Right lung (tissue), 5 donors: ENCODE results near the gene SZT2. TPM values are rescaled to one million over a fixed set of nuclear protein-coding genes. Genes with fewer than 3 reads are reported as not detected.

ENCODE experiments used
- DNase-seq, 2 donors: peaks; one replicate each; pipeline ENCODE4 v3.0.0-alpha.2; 2013
- polyA plus RNA-seq, 5 donors: library from polyadenylated mRNA; unstranded; fragments of 120-200 nt; gene quantifications; one replicate each; pipeline versions ENCODE4 v1.2.1 to v1.2.3, GENCODE V29; 2013; ENCODE audit warnings: inconsistent platforms in 1 of 5, low replicate concordance in 1 of 5; ENCODE audit not compliant: insufficient read length in 5 of 5, insufficient read depth in 1 of 5

Gene SZT2
- polyA plus RNA-seq, 5 donors: 22.5 to 31.0 (median 26.4) TPM

DNA sequence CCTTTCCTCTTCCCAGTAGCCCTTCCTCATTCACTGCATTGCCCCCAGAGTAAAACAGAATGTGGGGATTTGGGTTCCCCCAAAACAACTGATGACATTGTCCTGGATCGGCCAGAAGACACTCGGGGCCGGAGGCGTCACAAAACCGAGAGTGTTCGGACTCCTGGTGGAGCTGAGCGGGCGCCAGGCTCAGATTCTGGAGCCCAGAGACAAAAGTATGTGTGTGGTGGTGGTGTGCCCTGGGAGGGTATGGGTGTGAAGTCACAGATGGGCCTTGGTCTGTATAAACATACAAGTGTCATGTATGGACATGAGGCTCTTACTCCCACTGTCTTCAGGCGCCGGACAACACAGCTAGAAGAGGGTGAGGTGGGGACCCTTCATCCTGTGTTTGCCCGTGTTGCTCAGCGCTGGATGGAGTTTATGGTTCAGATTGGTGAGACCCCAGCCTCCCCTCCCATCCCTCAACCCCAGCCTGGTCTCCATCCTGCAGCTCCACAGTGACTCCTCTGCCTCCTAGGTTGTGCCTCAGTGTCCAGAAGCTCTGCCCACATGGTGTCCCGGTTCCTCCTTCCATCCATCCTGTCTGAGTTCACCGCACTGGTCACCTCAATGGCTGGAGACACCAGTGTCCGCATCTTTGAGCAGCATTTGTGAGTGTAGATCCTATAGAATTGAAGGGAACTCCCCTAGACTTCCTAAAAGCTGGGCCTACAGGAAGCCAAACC lies 51.6 kb downstream of the SZT2 start:
- DNase-seq: no peak

DNA sequence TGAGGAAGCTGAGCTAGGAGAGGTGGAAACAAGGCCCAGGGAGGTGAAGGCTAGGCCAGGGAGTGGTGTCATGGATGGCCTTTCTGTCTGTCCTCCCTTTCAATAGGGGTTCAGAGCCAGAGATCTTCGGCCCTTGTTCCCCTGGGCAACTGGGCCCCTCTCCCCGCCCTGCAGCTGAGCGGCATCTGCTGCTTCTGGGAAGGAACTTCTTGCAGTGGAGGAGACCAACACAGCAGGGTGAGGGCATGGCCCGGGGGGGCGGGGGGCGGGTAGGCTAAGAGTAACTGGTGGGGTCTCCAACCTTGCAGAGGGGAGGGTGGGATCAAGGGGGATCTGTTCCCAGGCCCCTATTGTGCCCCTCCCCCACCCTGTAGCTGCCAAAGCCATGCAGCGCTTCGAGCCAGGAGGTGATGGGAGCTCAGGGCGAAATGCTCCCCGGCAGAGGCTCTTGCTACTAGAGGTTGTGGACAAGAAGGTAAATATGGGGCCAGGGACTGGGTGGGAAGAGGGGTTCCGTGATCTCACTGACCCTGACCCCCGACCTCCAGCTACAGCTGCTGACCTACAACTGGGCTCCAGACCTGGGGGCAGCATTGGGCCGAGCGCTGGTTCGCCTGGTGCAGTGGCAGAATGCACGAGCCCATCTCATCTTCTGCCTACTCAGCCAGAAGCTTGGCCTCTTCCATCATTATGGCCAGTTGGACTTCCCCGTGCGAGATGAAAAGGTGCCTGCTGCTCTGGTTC lies 52.4 kb downstream of the SZT2 start:
- no peak for DNase-seq

DNA sequence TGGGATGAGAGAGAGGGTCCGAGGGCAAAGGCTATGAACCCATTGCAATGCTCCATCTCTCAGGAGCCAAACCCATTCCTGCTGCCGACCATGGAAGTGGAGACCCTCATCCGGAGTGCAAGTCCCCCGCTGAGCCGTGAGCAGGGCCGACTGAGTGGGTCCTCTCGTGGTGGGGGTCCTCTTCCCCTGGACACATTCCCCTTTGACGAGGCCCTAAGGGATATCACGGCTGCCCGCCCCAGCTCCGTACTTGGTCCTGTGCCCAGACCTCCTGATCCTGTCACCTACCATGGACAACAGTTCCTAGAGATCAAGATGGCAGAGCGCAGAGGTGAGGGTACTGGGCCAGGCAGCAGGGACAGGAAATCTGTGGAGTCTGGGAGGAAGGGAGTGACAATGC lies 53.1 kb downstream of the SZT2 start:
- DNase-seq: no peak

DNA sequence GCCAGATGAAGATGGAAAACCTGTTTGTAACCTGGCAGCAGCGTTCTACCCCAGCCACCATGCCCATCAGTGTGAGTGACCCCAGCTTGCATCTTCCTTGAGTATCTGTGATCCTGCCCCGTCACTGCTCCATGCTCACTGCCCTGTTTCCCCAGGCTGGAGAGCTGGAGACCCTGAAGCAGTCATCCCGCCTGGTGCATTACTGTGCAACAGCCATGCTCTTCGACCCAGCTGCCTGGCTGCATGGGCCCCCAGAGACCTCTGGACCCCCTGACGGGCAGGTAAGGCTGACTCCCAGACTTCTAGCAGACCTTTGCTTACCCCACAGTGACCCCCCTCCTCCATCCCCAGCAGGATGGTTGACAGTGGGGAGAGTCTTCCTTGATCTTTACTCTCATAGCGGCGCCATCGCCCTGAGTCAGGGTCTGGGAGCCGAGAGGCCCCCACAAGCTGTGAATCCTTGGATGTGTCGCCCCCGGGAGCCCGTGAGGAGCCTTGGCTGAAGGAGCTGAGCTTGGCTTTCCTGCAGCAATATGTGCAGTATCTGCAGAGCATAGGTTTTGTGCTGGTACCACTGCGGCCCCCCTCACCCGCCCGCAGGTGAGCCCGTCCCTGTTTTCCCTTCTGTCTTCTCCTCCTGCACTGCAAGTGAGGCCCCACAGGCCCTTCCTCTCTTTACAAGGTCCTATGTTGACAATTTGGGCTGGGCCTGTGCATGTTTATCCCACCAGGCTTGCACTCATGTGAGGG lies 53.7 kb downstream of the SZT2 start:
- DNase-seq: no peak

DNA sequence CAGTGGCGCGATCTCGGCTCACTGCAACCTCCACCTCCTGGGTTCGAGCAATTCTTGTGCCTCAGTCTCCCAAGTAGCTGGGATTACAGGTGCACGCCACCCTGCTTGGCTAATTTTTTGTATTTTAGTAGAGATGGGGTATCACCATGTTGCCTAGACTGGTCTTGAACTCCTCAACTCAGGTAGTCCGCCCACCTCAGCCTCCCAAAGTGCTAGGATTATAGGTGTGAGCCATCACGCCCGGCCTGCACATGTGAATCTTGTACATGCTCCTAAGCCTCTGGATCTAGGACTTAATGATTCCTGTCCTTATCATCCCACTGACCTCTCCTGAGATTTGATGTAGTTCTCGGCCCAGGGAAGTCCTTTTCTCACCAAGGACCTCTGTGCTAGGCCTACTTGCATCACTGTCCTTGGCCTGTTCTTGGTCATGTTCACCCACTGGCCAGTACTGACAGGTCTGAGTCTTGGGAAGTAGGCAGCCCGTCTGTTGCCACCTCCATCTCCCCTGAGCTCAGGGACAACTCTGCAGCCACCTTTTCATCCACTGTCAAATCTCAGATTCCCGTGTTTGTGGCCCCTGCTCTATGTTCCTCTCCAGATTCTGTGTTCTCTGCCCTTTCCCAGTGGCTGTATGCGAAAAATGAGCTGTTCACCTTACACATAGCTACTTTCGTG lies 54.6 kb downstream of the SZT2 start:
- no peak for DNase-seq

DNA sequence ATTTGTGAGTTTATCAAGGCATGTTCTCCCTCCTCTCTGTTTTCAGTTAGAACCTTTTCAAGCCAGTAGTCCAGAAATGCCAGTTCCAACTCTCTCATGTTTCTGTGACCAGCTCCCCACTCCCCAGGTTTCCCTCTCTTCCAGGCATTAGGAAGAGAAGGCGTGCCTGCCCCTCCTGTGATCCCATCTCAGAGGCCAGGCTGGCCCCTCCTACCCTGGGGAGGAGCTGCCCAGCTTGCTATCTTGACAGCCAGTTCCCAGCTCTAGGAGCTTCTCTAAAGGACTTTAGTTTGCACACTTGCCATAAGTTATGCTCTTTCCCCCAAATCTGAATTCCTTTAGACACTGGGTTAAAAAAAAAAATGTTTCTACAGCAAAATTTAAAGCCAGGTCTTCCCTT lies 55.1 kb downstream of the SZT2 start:
- DNase-seq: no peak

DNA sequence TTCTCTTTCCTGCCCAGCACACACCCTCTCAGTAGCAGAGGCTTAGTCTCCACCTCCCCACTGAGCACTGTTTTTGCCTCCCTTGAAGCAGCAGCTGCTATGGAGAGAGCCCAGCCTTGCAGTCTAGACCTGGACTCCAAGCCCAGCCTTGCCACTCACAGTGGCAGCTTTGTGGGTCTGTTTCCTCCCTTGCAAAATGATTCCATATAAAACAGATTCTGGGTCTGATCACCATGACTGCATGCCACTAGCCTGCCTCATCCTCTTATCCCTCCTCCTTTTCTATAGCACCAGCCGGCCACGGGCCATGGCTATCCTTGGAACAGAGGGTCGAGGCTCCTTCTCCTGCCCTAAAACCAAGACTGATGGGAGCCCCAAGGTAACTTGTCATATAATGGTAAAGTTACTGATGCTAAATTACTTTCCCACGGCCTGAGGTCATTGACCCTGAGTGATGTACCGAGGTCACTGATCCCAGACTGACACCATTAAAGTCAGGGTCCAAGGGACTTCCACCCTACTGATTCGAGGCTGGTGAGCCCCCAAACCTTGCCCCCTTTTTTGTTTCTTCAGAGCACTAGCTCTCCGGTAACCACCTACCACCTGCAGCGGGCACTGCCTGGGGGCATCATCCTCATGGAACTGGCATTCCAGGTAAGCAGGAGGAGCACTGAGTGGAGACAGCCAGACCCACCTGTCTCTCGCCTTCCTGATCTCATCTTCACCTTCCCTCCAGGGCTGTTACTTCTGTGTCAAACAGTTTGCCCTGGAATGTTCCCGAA lies 56.1 kb downstream of the SZT2 start:
- no peak for DNase-seq

DNA sequence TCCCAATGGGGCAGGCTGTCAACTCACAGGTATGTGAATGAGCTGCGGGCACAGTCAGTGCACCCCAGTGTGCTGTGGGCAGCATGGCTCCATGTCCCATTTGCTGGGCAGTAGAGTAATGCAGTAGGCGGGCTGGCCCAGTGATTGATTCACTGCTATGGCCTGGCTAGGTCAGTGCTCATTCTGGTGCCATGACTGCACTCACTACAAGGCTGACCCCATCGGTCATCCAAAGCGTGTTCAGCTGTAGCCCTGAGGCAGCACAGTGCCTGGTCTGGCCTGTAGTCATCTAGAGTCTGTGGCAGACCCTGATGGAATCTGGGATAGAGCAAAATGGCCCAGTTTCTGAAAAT lies 56.7 kb downstream of the SZT2 start:
- no peak for DNase-seq

DNA sequence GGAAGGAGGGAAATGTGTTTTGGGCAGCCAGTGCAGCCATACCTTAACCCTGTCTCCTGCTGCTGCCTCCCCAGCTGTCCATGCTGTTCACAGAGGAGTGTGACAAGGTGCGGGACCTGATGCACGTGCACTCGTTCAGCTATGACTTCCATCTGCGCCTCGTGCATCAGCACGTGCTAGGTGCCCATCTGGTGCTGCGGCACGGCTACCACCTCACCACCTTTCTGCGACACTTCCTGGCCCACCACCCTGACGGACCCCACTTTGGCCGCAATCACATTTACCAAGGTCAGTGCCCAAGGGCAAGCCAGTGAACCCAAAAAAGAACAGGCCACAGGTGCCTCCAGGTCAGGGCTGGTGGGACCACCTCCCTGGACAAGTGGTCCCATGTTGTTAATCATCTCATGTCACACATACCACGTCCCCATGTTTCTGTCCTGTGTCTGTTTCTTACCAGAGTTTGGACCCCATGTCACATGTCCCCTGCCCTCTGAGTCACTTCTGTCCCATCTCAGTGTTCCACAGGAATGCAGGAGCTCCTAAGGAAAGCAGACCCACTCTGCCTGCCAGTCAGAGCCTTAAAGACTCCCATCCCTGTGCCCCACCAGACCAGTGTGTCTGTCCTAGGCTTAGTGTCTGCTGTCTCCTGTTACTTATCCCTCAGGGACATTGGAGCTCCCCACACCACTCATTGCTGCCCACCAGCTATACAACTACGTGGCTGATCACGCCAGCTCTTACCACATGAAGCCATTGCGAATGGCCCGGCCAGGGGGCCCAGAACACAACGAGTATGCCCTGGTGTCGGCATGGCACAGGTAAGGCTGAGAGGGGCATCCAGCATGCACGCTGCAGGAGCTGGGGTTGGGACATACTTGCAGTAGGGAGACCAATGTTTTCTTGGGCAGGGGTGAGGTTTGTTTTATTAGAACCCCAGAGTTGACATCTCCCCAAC lies 57.5 kb downstream of the SZT2 start:
- DNase-seq: no peak

DNA sequence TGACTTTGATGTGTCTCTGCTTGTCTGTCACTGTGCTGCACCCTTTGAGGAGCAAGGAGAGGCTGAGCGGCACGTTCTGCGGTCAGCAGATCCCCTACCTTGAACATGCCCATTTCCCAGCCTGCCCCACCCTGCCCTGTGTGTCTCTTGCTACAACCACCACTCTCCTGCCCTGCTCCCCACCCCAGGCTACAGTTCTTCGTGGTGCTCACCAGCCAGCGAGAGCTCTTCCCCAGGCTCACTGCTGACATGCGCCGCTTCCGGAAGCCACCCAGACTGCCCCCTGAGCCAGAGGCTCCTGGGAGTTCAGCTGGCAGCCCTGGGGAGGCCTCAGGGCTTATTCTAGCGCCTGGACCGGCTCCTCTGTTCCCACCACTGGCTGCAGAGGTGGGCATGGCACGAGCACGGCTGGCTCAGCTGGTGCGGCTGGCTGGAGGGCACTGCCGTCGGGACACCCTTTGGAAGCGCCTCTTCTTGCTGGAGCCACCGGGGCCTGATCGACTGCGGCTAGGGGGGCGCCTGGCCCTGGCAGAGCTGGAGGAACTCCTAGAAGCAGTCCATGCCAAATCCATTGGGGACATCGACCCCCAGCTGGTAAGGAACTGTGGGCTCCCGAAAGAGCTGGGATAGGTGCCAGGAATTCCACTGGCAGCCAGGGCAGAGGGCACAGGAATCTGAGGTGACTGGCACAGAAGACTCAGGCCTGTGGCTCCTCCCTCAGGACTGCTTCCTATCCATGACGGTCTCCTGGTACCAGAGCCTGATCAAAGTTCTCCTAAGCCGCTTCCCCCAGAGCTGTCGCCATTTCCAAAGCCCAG lies 58.4 kb downstream of the SZT2 start:
- no peak for DNase-seq

DNA sequence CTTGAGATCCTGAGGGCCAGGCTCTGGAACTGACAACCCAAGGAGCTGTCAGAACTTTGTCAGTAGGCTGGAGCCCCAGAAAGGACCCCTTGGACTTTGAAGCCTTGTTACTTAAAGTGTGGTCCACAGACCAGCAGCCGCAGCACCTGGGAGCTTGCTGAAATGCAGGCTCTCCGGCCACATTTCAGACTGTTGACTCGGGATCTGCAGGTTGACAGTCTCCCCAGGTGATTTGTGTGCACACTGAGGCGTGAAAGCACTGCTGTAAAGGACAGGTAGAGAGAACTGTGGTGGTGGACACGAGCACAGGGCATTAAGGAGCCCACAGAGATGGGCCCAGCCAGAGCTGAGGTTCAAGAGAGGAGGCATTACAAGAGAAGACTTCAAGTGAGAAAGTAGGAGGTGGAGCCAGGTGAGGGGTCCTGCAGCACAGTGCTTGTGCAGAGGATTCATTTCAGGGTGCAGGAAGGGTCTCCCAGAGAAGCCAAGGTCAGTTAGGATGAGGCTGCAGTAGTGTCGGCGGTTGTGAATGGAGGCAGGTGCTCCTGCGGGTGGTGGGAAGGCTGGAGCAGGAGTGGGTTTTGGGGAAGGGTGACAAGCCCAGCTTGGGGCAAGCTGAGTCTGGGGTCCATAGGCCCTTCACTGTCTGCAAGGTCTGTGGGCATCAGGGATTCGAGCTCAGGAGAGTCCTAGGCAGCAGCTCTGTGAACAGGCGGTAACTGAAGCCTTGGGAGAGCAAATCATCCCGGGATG lies 59.4 kb downstream of the SZT2 start:
- no peak for DNase-seq

DNA sequence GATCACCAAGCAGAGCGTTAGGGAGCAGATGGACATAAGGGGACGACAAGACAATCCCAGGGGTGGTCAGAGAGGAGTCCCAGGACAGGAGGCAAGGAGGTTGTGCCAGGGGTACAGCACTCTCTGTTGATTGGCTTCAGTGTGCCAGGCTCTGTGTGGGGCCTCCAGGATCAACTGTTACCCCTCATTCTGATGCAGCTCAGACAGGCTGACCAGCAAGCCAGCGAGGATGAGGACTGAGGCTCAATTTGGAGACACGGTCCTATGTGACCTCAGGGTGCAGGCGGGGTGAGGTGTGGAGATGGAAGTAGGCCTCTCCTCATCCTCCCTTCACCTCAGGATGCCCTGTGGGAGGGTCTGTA lies 60.0 kb downstream of the SZT2 start:
- no peak for DNase-seq

DNA sequence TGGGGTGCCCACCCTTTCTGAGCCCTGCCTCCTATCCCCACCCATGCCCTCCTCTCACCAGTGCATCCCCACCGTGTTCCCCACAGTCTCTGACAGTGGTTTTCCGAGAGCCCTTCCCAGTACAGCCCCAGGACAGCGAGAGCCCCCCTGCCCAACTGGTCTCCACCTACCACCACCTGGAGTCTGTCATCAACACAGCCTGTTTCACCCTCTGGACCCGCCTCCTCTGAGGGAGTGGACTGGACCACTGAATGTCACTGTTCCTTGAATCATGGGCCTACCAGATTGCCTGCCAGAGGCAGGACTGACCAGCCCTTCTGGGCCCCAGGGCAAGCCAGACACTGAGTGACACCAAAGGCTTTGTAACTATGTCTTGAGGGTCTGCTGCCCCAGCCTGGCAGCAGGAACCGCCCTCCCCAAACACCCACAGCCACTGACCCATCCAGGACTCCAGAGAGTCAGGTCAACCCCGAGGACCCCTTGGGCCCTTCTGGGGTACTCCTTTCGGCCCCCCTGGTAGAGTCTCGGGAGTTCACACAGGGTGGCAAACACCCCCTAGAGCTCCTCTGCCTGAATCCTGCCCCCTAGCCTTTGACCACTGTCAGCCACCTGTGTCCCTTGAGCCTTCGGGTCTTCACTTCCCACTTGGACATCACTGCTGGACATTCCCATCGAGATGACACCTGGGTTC lies 60.7 kb downstream of the SZT2 start:
- no peak for DNase-seq

DNA sequence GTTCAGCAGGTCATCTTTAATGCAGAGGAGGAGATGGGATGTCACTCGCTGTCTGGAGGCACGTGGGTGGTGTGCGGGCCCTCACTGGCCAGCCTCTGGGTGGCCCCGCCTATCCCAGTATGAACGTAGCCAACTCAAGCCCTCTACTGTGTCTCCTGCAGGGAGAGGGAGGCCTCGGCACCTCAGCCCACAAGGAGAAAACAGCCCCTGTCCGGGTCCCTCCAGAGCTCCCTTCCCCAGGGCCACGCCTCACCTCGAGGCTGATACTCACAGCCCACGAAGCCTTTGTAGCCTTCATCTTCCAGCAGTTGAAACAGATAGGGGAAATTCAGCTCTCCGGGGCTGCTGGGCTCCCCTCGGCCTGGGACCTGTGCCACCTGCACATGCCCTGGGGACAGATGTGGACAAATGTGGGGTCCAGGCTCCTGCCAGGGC lies 61.5 kb downstream of the SZT2 start:
- DNase-seq: no peak

DNA sequence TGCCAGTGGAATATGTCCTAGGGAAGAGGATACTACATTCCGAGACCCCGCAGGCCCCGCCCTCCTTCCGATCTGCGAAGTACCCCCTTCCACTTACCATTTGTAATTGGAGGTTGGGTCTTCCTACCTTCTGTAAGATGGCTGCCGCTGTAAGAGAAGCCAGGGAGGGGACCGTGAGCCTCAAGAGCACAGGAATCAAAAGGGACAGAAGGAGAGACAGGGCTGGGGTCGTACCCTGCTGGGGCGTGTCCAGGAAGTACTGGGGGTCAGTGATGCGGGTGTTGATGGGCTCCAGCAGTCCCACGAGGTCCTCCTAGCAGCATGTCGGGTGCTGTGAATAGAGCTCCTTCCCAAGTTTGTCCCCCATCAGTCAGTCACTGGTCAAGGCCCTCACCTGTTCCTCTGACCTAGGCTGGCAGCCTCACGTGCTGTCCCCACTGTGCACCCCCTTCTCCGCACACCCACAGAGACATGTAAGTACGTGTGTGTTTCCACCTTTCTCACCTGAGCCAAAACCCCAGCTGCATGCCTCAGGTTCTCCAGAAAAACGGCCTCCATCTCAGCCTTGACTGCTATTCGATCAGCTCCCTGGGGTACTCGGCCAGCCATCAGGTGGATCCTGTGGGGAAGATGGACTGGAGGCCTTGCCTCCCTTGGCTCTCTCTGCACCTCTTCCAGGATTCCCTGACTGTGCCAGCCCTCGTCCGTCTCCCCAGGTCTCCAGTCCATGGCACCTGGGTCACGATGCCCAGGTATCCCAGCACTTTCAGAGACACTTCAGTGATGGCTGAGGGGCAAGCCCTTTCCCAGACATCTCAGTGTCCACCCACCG lies 62.2 kb downstream of the SZT2 start:
- DNase-seq: no peak

DNA sequence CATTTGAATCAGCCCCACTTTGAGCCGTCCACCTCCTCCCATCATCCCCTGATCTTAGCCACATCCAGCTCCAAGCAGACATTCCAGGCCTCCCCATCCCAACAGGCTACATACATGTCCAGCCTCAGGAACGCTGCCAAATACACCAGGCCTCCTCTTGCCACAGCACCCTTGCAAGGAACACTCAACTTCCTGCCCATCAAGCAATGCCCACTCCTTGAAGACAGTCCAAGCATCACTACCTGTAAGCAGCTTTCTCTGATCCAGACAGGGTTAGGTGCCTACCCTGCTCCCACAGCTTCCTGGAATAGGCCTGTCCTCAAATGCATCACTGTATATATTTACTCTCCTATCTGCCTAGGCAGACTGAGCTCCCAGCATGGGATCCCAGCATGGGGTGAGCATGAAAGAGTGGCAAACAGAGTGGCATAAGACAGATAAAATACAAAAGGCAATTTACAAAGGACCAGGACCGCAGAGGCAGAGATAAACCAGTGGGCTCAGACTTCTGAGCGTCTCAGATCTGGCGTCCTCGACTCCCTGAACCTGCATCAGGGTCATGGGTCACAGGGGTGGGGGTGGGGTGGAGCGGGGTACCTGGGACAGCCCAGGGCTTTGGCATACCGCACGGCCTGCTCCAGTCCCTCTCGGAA lies 63.2 kb downstream of the SZT2 start:
- DNase-seq: no peak
